COR-L47 (cell line): Measurements from ENCODE around the gene FLYWCH2.
"Not testable (repeated sequence)": the region's sequence is repeated elsewhere in the genome, so short reads cannot be mapped to it uniquely, and the experiment has no call there.

Source experiments
- DNase-seq: peaks from one replicate; lab custom pipeline; 2025; lab: John Stamatoyannopoulos, UW

FLYWCH2 gene

DNA sequence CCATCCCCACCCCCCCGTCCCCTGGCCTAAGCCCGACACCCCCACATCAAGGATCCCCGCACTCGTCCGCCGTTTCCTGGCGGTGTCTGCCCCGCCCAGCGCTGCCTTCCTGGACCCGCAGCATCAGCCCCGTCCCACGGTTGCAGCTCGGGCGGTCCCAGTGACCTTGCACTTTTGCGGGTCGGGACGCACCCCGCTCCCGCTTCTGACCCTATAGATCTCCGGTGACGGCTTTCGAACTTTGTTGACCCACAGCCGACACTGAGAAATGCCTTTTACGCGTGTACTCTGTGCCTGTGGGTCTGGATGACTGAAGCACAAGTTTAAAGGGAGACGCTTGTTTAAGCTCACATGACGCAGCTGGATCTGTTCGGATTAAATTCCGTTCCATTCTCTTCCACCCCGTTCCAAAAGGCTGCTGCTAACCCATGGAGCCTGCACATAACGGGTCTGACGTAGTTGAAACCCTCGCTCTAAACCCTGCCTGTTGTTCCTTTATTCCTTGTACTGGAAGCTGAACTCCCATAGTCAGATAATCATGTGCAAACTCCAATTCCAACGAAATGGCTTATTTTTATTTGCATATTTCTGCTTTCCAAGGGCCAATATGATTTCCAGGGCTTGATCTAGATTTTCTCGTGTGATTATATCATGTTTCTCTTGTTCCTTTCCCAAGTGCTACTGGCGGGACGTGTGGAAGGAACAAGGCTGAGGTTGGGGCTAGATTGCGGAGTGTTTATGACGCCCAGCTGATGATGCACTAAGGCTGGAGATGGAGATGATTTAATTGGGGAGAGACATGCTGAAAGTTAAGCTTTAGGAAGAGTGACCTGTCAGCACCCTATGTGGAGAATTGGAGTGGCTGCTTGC is 29.6 kb downstream of the FLYWCH2 start:
- no peak for DNase-seq

- no peak for DNase-seq
These were observed 30.6 kb downstream of the FLYWCH2 start for GRCh38 chr16:2913603-2914002.

- no peak for DNase-seq
These were observed 31.2 kb downstream of the FLYWCH2 start for GRCh38 chr16:2914233-2914632.

DNA sequence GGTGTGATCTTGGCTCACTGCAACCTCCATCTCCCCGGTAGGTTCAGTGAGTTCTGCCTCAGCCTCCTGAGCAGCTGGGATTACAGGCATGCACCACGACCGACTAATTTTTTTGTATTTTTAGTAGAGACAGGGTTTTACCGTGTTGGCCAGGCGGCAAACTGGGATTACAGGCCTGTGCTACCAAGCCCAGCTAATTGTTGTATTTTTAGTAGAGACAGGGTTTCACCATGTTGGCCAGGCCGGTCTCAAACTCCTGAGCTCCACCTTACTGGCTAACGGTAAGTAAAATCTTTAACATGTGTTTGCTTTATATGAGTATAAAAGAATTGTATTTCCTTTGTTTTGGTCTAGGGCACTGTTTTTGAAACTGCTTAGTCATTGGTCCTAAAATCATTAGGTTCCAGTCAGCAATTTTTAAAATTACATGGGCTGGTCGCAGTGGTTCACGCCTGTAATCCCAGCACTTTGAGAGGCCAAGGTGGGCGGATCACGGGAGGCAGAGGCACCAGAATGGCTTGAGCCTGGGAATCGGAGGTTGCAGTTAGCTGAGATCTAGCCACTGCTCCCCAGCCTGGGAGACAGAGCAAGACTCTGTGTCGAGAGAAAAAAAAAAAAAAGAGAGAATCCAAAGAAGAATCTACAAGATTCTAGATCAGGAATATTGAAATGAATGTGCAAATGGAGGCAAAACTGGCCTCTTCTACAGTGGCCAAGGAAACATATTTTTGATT is 32.3 kb downstream of the FLYWCH2 start:
- no peak for DNase-seq

DNA sequence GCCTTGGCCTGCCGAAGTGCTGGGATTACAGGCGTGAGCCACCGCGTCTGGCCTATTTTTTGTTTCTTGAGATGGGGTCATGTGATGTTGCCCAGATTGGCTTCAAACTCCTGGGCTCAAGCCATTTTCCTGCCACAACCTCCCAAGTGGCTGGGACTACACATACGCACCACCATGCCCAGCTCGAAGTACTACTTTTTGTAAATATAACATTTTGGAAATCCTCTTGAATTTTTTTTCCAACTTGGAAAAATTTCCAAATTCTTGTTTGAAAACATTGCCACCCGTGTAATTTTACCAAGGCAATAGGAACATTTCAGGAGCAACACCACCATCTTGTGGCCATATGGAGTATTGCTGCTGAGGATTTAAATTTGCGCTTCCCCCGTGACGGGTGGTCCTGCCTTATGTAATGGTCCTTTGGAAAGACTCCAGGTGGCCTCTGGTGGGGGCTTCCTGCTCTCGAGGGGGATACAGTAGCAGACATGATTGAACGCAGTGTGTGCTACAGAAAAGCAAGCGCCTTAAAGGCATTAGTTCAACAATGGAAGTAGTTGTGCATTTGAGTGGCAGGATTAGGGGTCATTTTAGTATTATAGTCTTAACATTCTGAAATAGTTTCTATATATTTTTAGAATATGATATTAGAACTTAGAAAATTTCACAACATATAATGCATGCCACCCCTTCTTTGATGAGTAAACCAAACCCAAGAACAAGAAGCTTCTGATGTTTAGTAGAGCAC is 36.7 kb downstream of the FLYWCH2 start:
- peak; percentile 58 for DNase-seq

DNA sequence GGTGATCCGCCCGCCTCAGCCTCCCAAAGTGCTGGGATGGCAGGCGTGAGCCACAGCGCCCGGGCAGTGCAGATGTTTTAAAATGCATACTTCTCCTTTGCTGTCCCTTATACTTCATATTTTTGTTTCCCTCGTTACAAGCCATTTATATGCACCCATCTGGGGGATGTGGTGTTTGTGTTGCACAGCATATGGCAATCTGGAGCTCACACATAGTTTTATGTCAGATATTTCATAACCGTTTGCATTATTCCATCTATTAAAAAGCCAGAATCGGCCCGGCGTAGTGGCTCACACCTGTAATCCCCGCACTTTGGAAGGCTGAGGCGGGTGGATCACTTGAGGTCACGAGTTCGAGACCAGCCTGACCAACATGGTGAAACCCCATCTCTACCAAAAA is 40.5 kb downstream of the FLYWCH2 start:
- no peak for DNase-seq

DNA sequence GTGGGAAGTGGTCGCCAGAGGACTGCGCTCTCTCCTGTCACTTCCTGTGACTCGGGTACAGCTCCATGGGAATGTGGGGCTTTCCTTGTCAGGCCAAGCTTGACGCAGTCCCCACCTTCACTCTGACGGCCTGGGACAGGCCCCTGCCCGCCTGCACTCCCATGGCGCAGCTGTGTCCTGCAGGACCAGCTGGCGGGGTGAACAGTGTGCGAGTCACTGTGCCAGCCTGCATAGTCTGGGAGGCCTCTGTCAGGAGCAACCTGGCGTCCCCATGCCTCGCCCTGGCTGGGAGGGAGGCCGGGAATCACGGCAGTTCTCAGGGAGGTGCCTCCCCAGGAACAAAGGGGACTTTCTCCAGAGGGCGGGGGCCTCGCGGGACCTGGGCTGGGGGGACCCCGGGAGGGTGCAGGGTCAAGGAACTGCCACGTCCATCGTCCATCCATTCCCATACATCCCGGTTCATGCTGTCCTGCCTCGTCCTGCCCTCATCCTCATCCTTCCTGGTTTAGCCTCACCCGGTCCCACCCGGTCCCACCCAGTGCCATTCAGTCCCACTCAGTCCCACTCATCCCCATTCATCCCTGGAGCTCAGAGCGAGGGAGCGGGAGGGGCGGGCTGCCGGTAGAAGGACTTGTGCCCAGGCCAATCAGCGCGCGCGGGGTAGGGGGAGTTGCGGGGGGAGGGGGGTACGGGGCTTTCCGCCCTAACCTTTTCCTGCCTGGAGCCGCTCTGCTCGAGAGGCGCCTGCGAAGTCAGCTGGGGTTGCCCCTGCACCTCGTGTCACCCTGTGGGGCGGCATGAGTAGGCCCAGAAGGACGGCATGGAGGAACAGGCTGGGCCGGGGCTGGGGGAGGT is 42.1 kb downstream of the FLYWCH2 start:
- DNase-seq, result no peak

DNA sequence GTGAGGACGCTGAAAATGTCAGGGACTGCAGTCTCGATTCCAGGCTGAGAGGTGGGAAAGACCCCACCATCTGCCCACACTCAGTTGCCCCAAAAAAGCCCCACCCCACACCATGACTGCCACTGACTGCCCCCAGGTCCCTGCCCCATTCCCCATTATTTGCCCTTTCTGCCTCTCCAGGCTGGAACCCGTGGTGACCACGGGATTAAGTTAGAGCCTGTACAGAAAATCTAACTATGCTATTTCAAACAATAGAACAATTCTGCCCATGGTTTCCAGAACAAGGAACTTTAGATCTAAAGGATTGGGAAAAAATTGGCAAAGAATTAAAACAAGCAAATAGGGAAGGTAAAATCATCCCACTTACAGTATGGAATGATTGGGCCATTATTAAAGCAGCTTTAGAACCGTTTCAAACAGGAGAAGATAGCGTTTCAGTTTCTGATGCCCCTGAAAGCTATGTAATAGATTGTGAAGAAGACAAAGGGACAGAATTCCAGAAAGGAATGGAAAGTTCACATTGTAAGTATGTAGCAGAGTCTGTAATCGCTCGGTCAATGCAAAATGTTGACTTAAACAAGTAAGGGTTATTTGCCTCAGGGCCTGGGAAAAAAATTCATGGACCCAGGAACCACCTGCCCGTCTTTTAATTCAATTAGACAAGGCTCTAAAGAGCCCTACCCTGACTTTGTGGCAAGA is 43.1 kb downstream of the FLYWCH2 start:
- no peak for DNase-seq

DNA sequence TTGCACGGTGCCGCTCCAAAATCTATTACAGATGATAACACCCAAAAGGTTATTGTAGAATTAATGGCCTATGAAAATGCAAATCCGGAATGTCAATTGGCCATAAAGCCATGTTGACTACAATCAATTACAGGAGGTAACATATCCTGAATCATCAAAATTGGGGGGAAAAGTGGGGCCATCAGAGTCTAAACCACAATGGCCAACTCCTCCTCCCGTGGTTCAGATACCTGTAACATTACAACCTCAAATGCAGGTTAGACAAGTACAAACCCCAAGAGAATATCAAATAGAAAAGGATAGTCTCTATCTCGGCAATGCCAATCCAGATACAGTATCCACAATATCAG is 43.6 kb downstream of the FLYWCH2 start:
- no peak for DNase-seq

GRCh38 chr16:2927010-2927646 is 44.1 kb downstream of the FLYWCH2 start:
- DNase-seq, result peak; percentile 82

DNA sequence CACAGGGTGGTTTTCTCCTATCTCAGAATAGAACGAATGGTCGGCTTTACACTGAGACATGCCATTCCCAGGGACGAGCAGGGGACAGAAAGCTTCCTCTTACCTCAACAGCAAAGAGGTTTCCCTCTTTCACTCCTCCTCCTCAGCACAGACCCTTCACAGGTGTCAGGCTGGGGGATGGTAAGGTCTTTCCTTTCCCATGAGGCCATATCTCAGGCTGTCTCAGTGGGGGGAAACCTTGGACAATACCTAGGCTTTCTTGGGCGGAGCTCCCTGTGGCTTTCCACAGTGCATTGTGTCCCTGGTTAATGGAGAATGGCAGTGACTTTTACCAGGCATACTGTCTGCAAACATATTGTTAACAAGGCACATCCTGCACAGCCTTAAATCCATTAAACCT is 45.1 kb downstream of the FLYWCH2 start:
- not testable (repeated sequence) for DNase-seq

DNA sequence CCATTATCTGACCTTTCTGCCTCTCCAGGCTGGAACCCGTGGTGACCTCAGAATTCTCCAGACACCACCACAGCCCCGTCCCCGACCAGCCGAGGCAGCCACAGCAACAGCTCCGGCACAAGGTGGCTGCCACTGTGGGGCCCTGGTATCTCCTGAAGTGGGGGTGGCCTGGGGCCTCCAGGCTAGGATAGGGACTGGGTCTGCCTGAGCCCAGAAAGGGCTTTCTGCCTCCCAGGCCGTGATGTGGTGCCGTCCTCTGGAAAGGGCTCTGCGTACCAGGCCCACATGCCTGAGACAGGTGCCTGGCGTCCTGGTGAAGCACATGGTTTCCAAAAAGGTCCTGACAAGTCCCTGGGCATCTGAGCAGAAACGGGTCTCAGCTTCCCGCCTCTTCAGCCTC is 45.8 kb downstream of the FLYWCH2 start:
- DNase-seq, result no peak

- no peak for DNase-seq
These were observed 46.7 kb downstream of the FLYWCH2 start for GRCh38 chr16:2929693-2930092.

DNA sequence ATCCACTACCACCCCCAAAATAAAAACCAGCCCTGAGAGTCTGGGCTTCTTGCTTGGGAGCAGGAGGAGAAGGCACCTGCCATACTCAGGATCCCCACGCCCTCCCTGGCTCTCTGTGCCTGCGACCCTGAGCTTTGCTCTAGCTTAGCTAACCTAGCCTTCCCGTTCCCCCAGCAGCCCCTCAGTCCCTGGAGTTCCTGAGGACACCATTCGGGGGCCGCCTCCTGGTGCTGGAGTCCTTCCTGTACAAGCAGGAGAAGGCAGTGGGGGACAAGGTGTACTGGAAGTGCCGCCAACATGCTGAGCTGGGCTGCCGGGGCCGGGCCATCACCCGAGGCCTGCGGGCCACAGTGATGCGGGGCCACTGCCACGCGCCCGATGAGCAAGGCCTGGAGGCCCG is 47.2 kb downstream of the FLYWCH2 start:
- no peak for DNase-seq

DNA sequence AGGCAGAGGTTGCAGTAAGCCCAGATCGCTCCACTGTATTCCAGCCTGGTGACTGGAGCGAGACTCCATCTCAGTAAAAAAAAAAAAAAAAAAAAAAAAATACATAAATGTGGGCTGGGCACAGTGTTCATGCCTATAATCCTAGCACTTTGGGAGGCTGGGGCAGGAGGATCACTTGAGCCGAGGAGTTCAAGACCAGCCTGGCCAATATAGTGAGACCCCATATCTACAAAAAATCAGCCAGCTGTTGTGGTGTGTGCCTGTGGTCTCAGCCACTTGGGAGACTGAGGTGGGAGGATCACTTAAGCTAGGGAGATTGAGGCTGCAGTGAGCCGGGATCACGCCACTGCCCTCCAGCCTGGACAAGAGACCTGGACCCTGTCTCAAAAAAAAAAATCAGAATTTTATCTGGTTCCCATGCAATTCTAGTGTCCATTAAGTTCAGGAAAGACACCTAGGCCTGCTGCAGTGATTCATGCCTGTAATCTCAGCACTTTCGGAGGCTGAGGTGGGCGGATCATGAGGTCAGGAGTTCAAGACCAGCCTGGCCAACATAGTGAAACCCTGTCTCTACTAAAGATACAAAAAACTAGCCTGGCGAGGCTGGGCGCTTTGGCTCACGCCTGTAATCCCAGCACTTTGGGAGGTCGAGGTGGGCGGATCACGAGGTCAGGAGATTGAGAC is 48.4 kb downstream of the FLYWCH2 start:
- not testable (repeated sequence) for DNase-seq

GRCh38 chr16:2933136-2933535 is 50.1 kb downstream of the FLYWCH2 start:
- DNase-seq, result no peak

DNA sequence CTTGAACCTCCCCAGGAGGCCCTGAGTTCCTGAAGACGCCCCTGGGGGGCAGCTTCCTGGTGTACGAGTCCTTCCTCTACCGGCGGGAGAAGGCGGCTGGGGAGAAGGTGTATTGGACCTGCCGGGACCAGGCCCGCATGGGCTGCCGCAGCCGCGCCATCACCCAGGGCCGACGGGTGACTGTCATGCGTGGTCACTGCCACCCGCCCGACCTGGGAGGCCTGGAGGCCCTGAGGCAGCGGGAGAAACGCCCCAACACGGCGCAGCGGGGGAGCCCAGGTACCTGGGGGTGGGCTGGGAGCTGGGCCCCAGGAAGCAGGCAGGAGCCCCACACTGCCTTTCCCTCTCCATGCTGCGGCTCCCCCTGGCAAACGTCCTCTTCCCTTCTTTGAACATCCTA is 50.7 kb downstream of the FLYWCH2 start:
- no peak for DNase-seq

DNA sequence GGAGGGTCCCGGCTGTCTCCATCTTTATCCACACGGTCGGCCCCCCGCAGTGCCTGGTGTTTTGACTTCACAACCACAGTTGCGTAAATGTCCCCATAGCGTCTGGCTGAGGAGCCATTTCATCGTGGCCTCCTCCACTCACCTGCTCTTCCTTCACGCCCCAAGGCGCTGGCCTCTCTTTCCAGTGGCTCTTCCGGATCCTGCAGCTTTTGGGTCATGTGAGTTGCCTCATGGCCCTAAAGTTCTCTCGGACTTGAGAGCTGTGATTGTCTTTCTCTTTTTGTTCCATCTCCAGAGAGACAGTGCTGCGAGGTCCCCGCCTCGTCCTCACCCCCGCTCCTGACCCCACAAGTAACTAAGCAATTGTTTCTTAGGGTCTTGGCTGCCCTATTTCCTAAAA is 51.4 kb downstream of the FLYWCH2 start:
- no peak for DNase-seq

DNA sequence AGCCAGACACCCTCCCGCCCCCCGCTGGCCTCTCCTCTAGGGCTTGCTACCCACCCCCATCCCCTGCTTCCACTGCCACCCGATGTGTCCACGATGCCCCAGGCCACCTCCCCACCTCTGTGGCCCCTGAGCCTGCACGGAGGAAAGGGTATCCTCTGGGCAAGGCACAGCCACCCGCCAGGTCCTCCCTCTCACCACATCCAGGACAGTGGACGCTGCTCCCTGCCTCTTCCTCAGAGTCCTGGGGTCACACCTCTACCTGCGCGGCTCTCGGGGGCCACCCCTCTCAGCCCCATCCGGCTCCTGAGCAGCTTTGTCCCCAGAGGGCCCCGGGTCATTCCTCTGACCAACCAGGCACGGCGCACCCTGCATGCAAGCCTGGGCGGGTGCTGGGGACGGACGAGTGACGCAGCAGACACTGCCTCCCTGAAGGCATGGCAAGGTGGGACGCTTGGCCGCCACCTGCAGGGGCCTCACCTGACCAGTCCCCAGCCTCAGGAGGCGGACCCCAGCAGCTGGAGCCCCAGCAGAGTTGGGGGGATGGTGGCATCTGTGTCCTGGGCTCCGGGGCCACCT is 53.5 kb downstream of the FLYWCH2 start:
- no peak for DNase-seq

- DNase-seq, result no peak
These were observed 54.2 kb downstream of the FLYWCH2 start for GRCh38 chr16:2937170-2937569.
